IPS-15b (cell line): ENCODE data around the gene RECQL5.
"Not testable (repeated sequence)": the region's sequence is repeated elsewhere in the genome, so short reads cannot be mapped to it uniquely, and the experiment has no call there.

ENCODE experiments used
- H3K27me3 ChIP-seq: one replicate; pipeline ENCODE4 v1.6.1; 2013; ENCODE audit warnings: low read length; ENCODE audit not compliant: control insufficient read depth, insufficient read depth
- H3K36me3 ChIP-seq: one replicate; pipeline ENCODE4 v1.6.1; 2013; ENCODE audit warnings: low read length; ENCODE audit not compliant: control insufficient read depth, insufficient read depth
- H3K4me1 ChIP-seq: one replicate; pipeline ENCODE4 v1.6.1; 2013; ENCODE audit warnings: mild to moderate bottlenecking, low read length; ENCODE audit not compliant: control insufficient read depth, insufficient read depth
- H3K4me3 ChIP-seq: one replicate; pipeline ENCODE4 v1.5.1; 2013; ENCODE audit warnings: low read depth, low read length
- H3K9ac ChIP-seq: one replicate; pipeline ENCODE4 v1.6.1; 2013; ENCODE audit warnings: low read depth, mild to moderate bottlenecking, low read length
- H3K9me3 ChIP-seq: one replicate; pipeline ENCODE4 v1.6.1; 2013; ENCODE audit warnings: mild to moderate bottlenecking, low read length; ENCODE audit not compliant: control insufficient read depth, insufficient read depth

Gene RECQL5

DNA sequence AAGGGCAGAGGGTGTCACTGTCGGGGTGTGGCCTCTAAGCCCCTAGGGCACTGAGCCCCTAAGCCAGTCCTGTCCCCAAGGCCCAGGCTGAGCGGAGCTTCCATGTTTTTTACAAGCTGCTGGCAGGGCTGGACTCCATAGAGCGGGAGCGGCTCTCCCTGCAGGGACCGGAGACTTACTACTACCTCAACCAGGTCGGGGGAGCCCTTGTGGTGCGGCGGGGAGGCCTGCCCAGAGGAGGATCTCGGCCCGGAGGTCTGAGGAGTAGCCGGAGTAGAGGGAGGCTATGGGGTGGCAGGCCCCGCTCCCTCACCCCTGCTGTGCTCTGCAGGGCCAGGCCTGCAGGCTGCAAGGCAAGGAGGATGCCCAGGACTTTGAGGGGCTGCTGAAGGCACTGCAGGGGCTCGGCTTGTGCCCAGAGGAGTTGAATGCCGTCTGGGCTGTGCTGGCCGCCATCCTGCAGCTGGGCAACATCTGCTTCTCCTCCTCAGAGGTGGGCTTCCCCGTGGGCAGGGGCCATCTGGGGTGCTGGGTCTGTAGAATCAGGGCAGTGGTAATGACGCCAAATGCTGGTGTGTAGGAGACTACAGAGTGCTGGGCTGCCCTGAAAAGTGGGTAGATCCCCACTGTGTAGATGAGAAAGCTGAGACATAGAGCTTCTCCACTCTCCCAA is 74.5 kb downstream of the RECQL5 start:
- Histone ChIP-seq H3K9me3 (no peaks in the 10 kb centered on the region), H3K27me3 (peaks cover 3% of the 10 kb centered on the region), H3K9ac (no peak overlapping the region), H3K4me3 (no peak overlapping the region), H3K36me3 (no peaks in the 10 kb centered on the region), H3K4me1 (no peaks in the 10 kb centered on the region)

DNA sequence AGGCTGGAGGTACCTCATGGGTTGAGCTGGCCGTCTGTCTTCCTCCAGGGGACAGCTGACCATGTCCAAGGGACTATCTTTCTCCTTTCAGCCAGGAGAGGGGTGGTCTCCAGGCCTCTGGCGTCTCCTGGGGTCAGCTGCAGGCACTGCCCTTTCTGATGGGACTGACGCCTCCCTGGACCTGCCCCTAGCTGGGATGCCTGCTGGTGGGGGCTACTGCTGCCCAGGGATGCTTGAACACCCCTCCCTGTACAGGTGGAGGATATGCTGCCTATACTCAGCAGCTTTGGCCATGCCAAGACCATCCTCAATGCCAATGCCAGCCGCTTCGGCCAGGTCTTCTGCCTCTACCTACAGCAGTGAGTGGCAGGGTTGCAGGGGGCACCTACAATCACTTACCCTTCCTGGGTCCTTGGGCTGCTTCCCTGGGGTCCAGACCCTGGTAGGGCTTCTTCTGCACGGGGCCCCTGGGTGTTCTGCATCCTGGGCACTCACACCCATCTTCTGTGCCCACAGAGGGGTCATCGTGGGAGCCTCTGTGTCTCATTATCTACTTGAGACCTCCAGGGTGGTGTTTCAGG is 75.1 kb downstream of the RECQL5 start:
- Histone ChIP-seq H3K36me3 (no peaks in the 10 kb centered on the region), H3K4me1 (peaks cover 2% of the 10 kb centered on the region), H3K4me3 (no peak overlapping the region), H3K27me3 (peaks cover 6% of the 10 kb centered on the region), H3K9me3 (no peaks in the 10 kb centered on the region), H3K9ac (no peak overlapping the region)

DNA sequence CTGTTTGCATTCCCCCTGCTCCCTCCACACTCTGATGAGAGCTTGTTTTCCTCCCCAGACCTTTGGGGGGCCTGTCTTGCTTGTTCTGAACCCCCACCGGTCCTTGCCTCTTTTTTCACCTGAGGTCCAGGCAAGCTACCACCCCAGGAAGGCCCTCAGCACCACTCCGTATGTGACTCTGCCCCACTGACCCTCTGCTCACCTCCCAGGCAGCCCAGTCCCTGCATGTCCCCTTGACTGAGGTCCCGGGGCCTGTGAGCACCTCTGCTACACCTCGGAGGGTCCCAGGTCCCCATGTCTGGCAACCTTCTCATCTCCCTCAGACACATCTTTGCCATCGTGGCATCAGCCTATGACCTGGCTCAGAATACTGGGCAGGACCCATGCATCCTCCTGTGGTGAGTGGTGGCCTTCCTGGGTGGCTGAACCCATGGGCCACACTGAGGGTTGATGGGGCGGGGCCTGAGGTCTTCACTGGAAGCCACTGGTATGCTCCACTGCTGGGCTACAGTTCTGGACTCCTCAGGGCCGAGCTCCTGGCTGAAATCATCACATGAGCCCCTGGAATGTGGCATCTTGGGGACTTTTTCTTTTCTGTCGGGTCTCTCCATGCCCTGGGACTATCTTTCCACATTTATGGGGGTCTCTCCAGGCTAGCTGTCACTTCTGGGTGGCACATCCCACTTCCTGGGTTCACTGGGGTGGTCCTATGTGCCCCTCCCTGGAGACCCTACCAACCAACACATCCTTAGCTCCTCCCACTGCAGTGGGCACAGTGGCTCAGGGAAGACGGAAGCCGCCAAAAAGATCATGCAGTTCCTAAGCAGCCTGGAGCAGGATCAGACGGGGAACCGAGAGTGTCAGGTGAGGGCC is 75.9 kb downstream of the RECQL5 start:
- H3K4me1 ChIP-seq: peaks cover 2% of the 10 kb centered on the region
- H3K9me3 ChIP-seq: no peaks in the 10 kb centered on the region
- H3K4me3 ChIP-seq: no peak overlapping the region
- H3K27me3 ChIP-seq: peaks cover 6% of the 10 kb centered on the region
- H3K36me3 ChIP-seq: no peaks in the 10 kb centered on the region
- no peak overlapping the region for H3K9ac ChIP-seq

DNA sequence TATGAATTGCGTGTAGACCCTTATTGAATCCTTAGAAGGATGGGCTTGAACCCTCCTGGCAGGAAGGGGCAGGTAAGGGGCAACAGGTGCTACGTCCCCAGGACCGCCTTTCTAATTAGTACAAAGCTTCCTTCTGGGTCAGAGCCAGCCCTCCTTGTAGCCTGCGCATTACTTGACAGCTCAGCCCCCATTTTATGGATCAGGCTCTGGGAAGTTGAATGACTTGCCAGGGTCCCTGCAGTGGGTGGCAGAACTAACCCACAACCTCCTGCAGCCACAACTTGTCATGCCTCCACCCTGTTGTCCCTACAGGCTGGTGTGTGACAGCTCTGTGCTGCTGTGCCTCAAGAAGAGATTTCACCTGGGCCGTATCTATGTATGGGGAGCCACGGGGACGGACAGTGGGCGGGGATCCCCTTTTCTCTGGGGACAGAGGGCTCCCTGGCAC is 76.6 kb downstream of the RECQL5 start:
- H3K9me3 ChIP-seq: no peaks in the 10 kb centered on the region
- H3K4me1 ChIP-seq: peaks cover 2% of the 10 kb centered on the region
- H3K9ac ChIP-seq: no peak overlapping the region
- H3K36me3 ChIP-seq: no peaks in the 10 kb centered on the region
- peaks cover 6% of the 10 kb centered on the region for H3K27me3 ChIP-seq
- H3K4me3 ChIP-seq: peak overlapping the region; percentile 59

DNA sequence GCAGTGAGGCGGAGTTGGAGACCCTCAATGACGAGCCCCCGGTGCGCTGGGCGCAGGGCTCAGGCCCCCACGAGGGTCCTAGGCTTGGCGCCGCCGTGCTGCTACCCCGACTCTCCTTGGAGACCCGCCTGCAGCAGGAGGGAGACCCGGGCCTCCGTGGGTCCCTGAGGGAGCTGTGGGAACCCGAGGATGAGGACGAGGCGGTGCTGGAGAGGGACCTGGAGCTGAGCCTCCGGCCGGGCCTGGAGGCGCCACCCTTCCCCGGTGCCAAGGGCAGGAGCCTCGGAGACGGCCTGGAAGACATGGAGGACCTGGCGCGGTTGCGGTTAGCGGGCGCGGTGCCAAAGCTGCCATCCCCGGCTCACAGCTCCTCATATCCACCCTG is 77.0 kb downstream of the RECQL5 start:
- Histone ChIP-seq H3K36me3 (no peaks in the 10 kb centered on the region), H3K4me1 (peaks cover 2% of the 10 kb centered on the region), H3K9ac (peak overlapping the region; percentile 54), H3K4me3 (peak overlapping the region; percentile 59), H3K27me3 (peaks cover 6% of the 10 kb centered on the region), H3K9me3 (no peaks in the 10 kb centered on the region)

DNA sequence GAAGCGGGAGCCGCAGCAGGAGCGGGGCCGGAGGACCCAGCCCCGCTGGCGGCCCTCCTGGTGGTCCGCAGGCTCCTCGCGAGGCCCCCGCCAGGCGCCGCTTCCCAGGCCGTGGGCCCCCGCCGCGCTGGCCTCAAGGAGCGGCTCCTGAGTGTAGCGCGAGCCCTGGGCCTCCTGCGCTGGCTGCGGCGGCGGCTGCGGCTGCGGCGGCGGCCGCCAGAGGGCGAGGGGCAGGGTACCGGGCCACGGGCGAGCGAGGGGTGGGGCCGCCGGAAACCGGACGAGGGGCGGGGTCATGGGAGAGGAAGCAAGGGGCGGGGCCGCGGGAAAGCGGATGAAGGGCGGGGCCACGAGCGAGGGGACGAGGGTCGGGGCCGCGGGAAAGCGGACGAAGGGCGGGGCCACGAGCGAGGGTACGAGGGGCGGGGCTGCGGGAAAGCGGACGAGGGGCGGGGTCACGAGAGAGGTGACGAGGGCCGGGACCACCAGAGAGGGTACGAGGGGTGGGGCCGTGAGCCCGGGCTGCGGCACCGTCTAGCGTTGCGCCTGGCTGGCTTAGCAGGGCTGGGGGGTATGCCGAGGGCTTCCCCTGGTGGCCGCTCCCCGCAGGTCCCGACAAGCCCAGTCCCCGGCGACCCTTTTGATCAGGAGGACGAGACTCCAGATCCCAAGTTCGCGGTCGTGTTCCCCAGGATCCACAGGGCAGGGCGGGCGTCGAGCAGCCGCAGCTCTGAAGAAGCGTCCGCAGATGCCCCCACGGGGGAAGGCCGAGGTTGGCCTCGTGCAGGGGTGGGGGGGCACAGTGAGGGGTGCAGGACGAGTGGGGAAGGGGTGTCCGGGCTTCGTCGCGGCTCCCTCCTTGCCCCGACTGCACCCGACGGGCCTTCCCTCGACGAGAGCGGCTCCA is 77.7 kb downstream of the RECQL5 start:
- Histone ChIP-seq H3K4me3 (peak overlapping the region; percentile 63), H3K4me1 (peaks cover 2% of the 10 kb centered on the region), H3K9ac (peak overlapping the region; percentile 54), H3K36me3 (no peaks in the 10 kb centered on the region), H3K9me3 (no peaks in the 10 kb centered on the region), H3K27me3 (peaks cover 6% of the 10 kb centered on the region)

DNA sequence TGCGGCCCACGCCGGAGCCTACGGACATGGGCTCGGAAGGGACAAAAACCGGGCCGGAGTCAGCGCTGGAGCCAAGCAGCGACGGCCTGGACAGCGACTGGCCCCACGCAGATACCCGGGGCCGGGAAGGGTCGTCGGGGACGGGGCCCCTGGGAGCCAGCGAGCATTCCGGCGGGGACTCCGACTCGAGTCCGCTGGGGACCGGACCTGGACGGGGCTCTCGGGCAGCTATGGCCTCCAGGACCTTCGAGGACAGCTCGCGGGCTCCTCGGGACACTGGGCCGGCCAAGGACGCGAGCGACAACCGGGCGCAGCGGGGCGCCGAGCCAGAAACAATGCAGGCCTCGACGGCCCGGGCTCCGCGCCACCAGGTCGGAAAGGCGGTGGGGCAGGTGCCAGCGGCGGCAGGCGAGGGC is 78.3 kb downstream of the RECQL5 start:
- peak overlapping the region; percentile 47 for H3K9ac ChIP-seq
- H3K4me3 ChIP-seq: peak overlapping the region; percentile 63
- peaks cover 2% of the 10 kb centered on the region for H3K4me1 ChIP-seq
- no peaks in the 10 kb centered on the region for H3K9me3 ChIP-seq
- H3K27me3 ChIP-seq: peaks cover 6% of the 10 kb centered on the region
- no peaks in the 10 kb centered on the region for H3K36me3 ChIP-seq

DNA sequence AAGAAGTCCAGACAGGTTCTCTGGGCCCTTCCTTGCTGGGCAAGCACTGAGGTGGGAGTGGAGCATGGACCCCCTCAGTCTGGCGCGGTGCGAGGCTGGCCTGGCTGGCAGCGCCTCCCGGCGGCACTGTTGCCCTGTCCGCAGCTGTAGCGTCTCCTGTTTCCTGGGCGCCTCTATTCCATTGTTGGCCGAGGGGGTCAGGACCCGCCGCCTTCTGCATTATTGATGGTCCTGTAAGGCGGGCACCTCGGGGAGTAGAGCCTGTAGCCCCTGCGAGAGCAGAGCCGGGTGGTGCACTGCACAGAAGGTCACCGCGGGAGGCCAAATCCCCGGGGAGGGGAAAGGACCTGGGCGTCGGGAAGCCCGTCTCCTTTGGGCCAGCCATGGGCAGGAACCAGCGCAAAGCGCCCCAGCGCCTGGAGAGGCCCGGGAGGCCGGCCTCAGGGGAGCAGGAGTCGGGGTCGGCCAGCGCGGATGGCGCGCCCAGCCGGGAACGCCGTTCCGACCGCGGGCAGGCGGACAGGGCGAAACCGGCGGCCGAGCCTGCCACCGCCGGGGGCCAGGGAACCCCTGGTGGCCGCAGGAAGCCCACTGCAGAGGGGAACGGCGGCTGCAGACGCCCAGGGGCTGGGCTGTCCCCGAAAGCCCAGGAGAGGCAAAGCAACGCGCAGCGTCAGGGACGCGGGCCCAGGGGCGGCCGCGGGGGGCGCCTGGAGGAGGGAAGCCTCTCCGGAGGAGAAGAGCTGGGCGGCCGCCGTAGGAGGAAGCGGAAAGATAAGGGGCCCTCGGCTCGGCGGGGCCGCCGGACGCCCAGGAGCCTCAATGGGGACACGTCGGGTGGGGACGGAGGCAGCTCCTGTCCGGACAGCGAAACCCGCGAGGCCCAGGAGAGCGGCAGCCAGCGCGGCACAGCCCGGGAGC is 79.0 kb downstream of the RECQL5 start, which contains the start of gene MYO15B:
Gene MYO15B, plus strand, starts transcription at position 126 of the 921 bp plus-strand sequence. Its CDS starts 258 bp downstream, at position 384.
- Histone ChIP-seq H3K36me3 (no peaks in the 10 kb centered on the region), H3K4me1 (peaks cover 2% of the 10 kb centered on the region), H3K27me3 (peaks cover 6% of the 10 kb centered on the region), H3K9me3 (no peaks in the 10 kb centered on the region), H3K9ac (peak within 1 kb of the TSS; percentile 65), H3K4me3 (peak within 1 kb of the TSS; percentile 63)

DNA sequence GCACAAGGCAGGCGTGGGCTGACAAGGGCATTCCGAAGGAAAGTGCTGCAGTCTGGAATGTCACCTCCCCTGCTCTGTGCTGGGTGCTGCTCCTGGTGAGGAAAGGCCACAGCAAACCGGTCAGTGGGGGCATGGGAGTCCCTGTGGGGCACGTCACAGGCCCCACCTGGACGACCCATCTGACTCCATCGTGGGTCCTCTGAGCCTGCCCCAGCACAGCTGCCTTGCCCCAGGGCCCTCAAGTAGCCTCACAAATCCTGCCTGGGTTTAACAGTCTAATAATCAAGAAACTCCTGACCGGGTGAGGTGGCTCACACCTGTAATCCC is 82.1 kb downstream of the RECQL5 start:
- Histone ChIP-seq H3K9ac (no peak overlapping the region), H3K4me3 (no peak overlapping the region), H3K9me3 (no peaks in the 10 kb centered on the region), H3K4me1 (peaks cover 2% of the 10 kb centered on the region), H3K36me3 (no peaks in the 10 kb centered on the region), H3K27me3 (peaks cover 3% of the 10 kb centered on the region)

DNA sequence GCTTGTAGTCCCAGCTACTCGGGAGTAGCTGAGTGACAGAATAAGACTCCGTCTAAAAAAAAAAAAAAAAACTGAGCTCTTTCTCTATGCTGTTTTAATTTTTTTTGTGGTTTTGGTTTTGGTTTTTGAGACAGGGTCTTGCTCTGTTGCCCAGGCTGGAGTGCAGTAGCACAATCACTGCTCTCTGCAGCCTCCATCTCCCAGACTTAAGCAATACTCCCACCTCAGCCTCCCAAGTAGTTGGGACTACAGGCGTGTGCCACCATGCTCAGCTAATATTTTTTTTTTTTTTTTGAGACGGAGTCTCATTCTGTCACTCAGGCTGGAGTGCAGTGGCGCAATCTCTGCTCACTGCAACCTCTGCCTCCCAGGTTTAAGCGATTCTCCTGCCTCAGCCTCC is 83.8 kb downstream of the RECQL5 start:
- H3K4me3 ChIP-seq, H3K9ac ChIP-seq, H3K4me1 ChIP-seq, H3K27me3 ChIP-seq, H3K9me3 ChIP-seq, H3K36me3 ChIP-seq: not testable (repeated sequence)
